GM12864 (cell line): ENCODE data around the gene CYTH2.
"Not testable (repeated sequence)": the region's sequence is repeated elsewhere in the genome, so short reads cannot be mapped to it uniquely, and the experiment has no call there.

Source experiments
- DNase-seq: peaks from one replicate; pipeline ENCODE4 v3.0.0-alpha.2; 2011; ENCODE audit warnings: low read depth
- H3K4me3 ChIP-seq: 2 replicates; pipeline ENCODE4 v1.5.1; 2011; ENCODE audit warnings: mild to moderate bottlenecking, low read depth, low read length, control low read depth
- CTCF ChIP-seq: IDR thresholded peaks from 2 replicates; pipeline ENCODE4 v1.5.1; 2011; ENCODE audit warnings: low read depth, mild to moderate bottlenecking, moderate library complexity, low read length, control low read depth, inconsistent platforms; ENCODE audit errors: missing control alignments

The CYTH2 gene

GRCh38 chr19:48513289-48514122 is 44.3 kb downstream of the CYTH2 start:
- DNase-seq: peak; percentile 50
- no peak for TF ChIP-seq CTCF

GRCh38 chr19:48514123-48514458 is 44.9 kb downstream of the CYTH2 start:
- peak overlapping the region; percentile 60 for H3K4me3 ChIP-seq
- TF ChIP-seq CTCF: no peak
- DNase-seq: no peak

More at GRCh38 chr19:48513289-48514122, 44.3 kb downstream of the CYTH2 start:
- peak overlapping the region; percentile 60 for H3K4me3 ChIP-seq

- TF ChIP-seq CTCF: no peak
- no peak for DNase-seq
- no peak overlapping the region for H3K4me3 ChIP-seq
These were observed 47.4 kb downstream of the CYTH2 start for GRCh38 chr19:48516536-48516935.

GRCh38 chr19:48518207-48518606 is 49.0 kb downstream of the CYTH2 start:
- no peak for TF ChIP-seq CTCF
- DNase-seq: no peak
- no peak overlapping the region for H3K4me3 ChIP-seq

GRCh38 chr19:48519426-48519825 is 50.3 kb downstream of the CYTH2 start:
- not testable (repeated sequence) for DNase-seq, H3K4me3 ChIP-seq

- H3K4me3 ChIP-seq: no peak overlapping the region
- no peak for DNase-seq
- no peak for TF ChIP-seq CTCF
These were observed 51.0 kb downstream of the CYTH2 start for GRCh38 chr19:48520134-48520533.

- no peak overlapping the region for H3K4me3 ChIP-seq
- TF ChIP-seq CTCF: no peak
- no peak for DNase-seq
These were observed 55.1 kb downstream of the CYTH2 start for GRCh38 chr19:48524221-48524620.
